Erythroblast (primary cell): ENCODE data around the gene PTPRD.

ENCODE experiments used
- GATA1 ChIP-seq: IDR thresholded peaks from 2 replicates; pipeline ENCODE4 v1.6.1; 2011; ENCODE audit warnings: low read depth, mild to moderate bottlenecking, control low read depth, low read length, moderate library complexity
- POLR2A ChIP-seq: IDR thresholded peaks from 2 replicates; pipeline ENCODE4 v1.6.1; 2011; ENCODE audit warnings: mild to moderate bottlenecking, low read length

GRCh38 chr9:8779478-8779877, 1833.3 kb downstream of the PTPRD start:
- TF ChIP-seq POLR2A (no peak), GATA1 (no peak)
